Pancreas (tissue), 10 donors: ENCODE data around the gene HSD17B12. TPM values are rescaled to one million over a fixed set of nuclear protein-coding genes. Genes with fewer than 3 reads are reported as not detected.

Experiments used
- ATAC-seq, 4 donors: fragments of 200-7000 bp; cut with Tn5 transposase; one replicate each; pipeline versions ENCODE4 v1.8.0 to v1.9.1; 2020; ENCODE audit warnings: mild to moderate bottlenecking in 4 of 4, moderate library complexity in 4 of 4
- DNase-seq, 6 donors: peaks; one replicate each; pipeline ENCODE4 v3.0.0-alpha.2; 2020
- FAIRE-seq: peaks from 2 replicates; lab custom pipeline; 2012; peaks lifted over from hg19 to GRCh38; lab: Jason Lieb, UNC
- H3K27ac ChIP-seq, 4 donors: fragments of 200-600 bp; sonication (generic); 1 replicate in 3 of 4; 2 replicates in 1 of 4; pipeline versions ENCODE4 v1.5.0 to v1.8.0; 2020
- H3K27me3 ChIP-seq, 4 donors: fragments of 200-600 bp; one replicate each; pipeline ENCODE4 v1.8.0; 2021
- H3K36me3 ChIP-seq, 3 donors: fragments of 200-600 bp; sonication (generic) in 1 of 3; one replicate each; pipeline versions ENCODE4 v1.5.0 to v1.8.0; 2020 to 2021
- H3K4me1 ChIP-seq, 3 donors: fragments of 200-600 bp; one replicate each; pipeline ENCODE4 v1.8.0; 2021
- H3K4me3 ChIP-seq, 4 donors: fragments of 200-600 bp; sonication (generic) in 2 of 4; one replicate each; pipeline versions ENCODE4 v1.5.0 to v1.8.0; 2020 to 2021
- H3K9me3 ChIP-seq, 4 donors: fragments of 200-600 bp; one replicate each; pipeline ENCODE4 v1.8.0; 2021
- CTCF ChIP-seq, 4 donors: fragments of 200-600 bp; sonication (generic) in 3 of 4; IDR thresholded peaks; one replicate each; pipeline versions ENCODE4 v1.5.0 to v1.8.0; 2021; ENCODE audit warnings: antibody characterized with exemption in 4 of 4
- WGBS, 2 donors: extraction: QIAGEN DNeasy Blood & Tissue Kit; methylation state at CpG; one replicate each; pipeline ENCODE4 v1.1.7; 2013; 5-methylcytosine and 5-hydroxymethylcytosine counted together
- intact Hi-C, 3 donors: fragments of 100-400 bp; cut with DNase I; formaldehyde crosslinking; loops; one replicate each; pipeline versions ENCODE4 v1.11.1 to v1.14.2; 2022
- polyA plus RNA-seq, 2 donors: library from polyadenylated mRNA; stranded (reverse); fragments of 200-250 nt; gene quantifications; one replicate each; pipeline ENCODE4 v1.2.3, GENCODE V29; 2013
- total RNA-seq, 6 donors: library from RNA; stranded (reverse); fragmentation: NEBNext Ultra II Directional in 4 of 6; extraction: Animal tissue kit (Norgen Biotek cat#: 25700) in 4 of 6; gene quantifications; one replicate each; pipeline versions ENCODE4 v1.2.1 to v1.2.4, GENCODE V29; 2021 to 2023
- donor health status: healthy with polysubstance abuse.
- donor health status: DM: no; HTN: no; CAD: no; lungs with moderate emphysema.
- donor health status: DM: no; HTN: no; CAD: no.
- donor health status: control.
- donor health status: control.
- donor health status: Bipolar disorder and iron deficiency.
- donor health status: DM: yes; HTN: yes; CAD: no.
- donor health status: DM: no; HTN: no; CAD: no.
- donor health status: DM: no; HTN: no; CAD: no.
- donor health status: DM: yes; HTN: yes; CAD: no.

Gene HSD17B12
- total and polyA plus RNA-seq, 8 donors, result 21.0 to 51.9 (median 38.9) TPM

- Histone ChIP-seq H3K4me1 (peaks cover 0 to 4% (median 0%) of the 10 kb centered on the region in 3 donors), H3K27ac (no peak overlapping the region), H3K4me3 (no peak overlapping the region), H3K9me3 (no peaks in the 10 kb centered on the region), H3K27me3 (peaks cover 0 to 21% (median 8%) of the 10 kb centered on the region in 4 donors), H3K36me3 (no peaks in the 10 kb centered on the region)
- intact Hi-C loops, result no loop called here
- DNase-seq, result no peak
- no peak for FAIRE-seq
- WGBS, 2 donors, result 23 to 30% methylated on average over 3 of the region's 3 CpGs
- ATAC-seq, result no peak
- no peak for TF ChIP-seq CTCF (IDR thresholded peaks at IDR 0.05)
Measured at GRCh38 chr11:43639224-43639623, 41.3 kb upstream of the HSD17B12 start.

- H3K27ac ChIP-seq, result no peak overlapping the region
- WGBS, 2 donors, result 59 to 66% methylated on average over 3 of the region's 3 CpGs
- no peak for FAIRE-seq
- intact Hi-C loops, result no loop called here
- no peaks in the 10 kb centered on the region for H3K9me3 ChIP-seq
- no peak for DNase-seq
- H3K27me3 ChIP-seq, result peaks cover 0 to 21% (median 8%) of the 10 kb centered on the region in 4 donors
- no peak overlapping the region for H3K4me3 ChIP-seq
- no peak for ATAC-seq
- no peak for TF ChIP-seq CTCF (IDR thresholded peaks at IDR 0.05)
- peaks cover 0 to 4% (median 2%) of the 10 kb centered on the region in 3 donors for H3K4me1 ChIP-seq
- H3K36me3 ChIP-seq, result no peaks in the 10 kb centered on the region
Measured at GRCh38 chr11:43639920-43640319, 40.6 kb upstream of the HSD17B12 start.

- intact Hi-C loops, result no loop called here
- TF ChIP-seq CTCF (IDR thresholded peaks at IDR 0.05), result no peak
- peak; percentile 100 for ATAC-seq
- FAIRE-seq, result no peak
- Histone ChIP-seq H3K4me1 (peaks cover 0 to 7% (median 4%) of the 10 kb centered on the region in 3 donors), H3K9me3 (no peaks in the 10 kb centered on the region), H3K27ac (peak overlapping the region in 2 of 4 donors; percentile 30 to 49), H3K27me3 (peaks cover 0 to 15% (median 8%) of the 10 kb centered on the region in 4 donors), H3K4me3 (peak overlapping the region; percentile 68 to 92 (median 79)), H3K36me3 (no peaks in the 10 kb centered on the region)
- peak; percentile 76 to 92 (median 82) for DNase-seq
- WGBS, 2 donors, result 0% methylated on average over 33 of the region's 33 CpGs
Measured at GRCh38 chr11:43643898-43644620, 36.5 kb upstream of the HSD17B12 start.

- H3K4me3 ChIP-seq, result peak overlapping the region; percentile 68 to 92 (median 79)
- TF ChIP-seq CTCF (IDR thresholded peaks at IDR 0.05), result no peak
- no peaks in the 10 kb centered on the region for H3K9me3 ChIP-seq
- no peaks in the 10 kb centered on the region for H3K36me3 ChIP-seq
- intact Hi-C loops, result no loop called here
- peaks cover 0 to 7% (median 4%) of the 10 kb centered on the region in 3 donors for H3K4me1 ChIP-seq
- FAIRE-seq (no peak), ATAC-seq (peak in 3 of 4 donors; percentile 25 to 48 (median 30)), DNase-seq (no peak)
- WGBS, 2 donors, result 10 to 13% methylated on average over 7 of the region's 7 CpGs
- no peak overlapping the region for H3K27ac ChIP-seq
- H3K27me3 ChIP-seq, result peaks cover 0 to 15% (median 8%) of the 10 kb centered on the region in 4 donors
Measured at GRCh38 chr11:43644621-43645299, 35.8 kb upstream of the HSD17B12 start.
